ENCODE results near the gene EMSY.

The EMSY gene

GRCh38 chr11:76512851-76513653 is 68.2 kb downstream of the EMSY start:
- Histone ChIP-seq H3K27me3 (ENCODE audit: insufficient read depth, poor library complexity, severe bottlenecking) (no peaks in the 10 kb centered on the region), H3K4me1 (ENCODE audit: insufficient read depth, poor library complexity, severe bottlenecking) (no peaks in the 10 kb centered on the region), H3K36me3 (ENCODE audit: low read depth) (peaks cover 16% of the 10 kb centered on the region; the same call in 1 of the 2 replicates), H3K27ac (ENCODE audit: poor library complexity, severe bottlenecking) (no peak overlapping the region), H3K9me3 (ENCODE audit: severe bottlenecking) (no peaks in the 10 kb centered on the region), H3K4me3 (ENCODE audit: severe bottlenecking) (no peak overlapping the region)
- no peak for ATAC-seq (ENCODE audit: low read depth)
- peak; percentile 56 for TF ChIP-seq CTCF (IDR thresholded peaks at IDR 0.05; ENCODE audit: poor library complexity, severe bottlenecking)
- no peak for DNase-seq (ENCODE audit: low spot score)

- H3K9me3 ChIP-seq (ENCODE audit: severe bottlenecking): no peaks in the 10 kb centered on the region
- no peak for ATAC-seq (ENCODE audit: low read depth)
- no peak for DNase-seq (ENCODE audit: low spot score)
- H3K36me3 ChIP-seq (ENCODE audit: low read depth): peaks cover 16% of the 10 kb centered on the region; the same call in 1 of the 2 replicates
- TF ChIP-seq CTCF (IDR thresholded peaks at IDR 0.05; ENCODE audit: poor library complexity, severe bottlenecking): no peak
- no peaks in the 10 kb centered on the region for H3K4me1 ChIP-seq (ENCODE audit: insufficient read depth, poor library complexity, severe bottlenecking)
- no peak overlapping the region for H3K4me3 ChIP-seq (ENCODE audit: severe bottlenecking)
- no peak overlapping the region for H3K27ac ChIP-seq (ENCODE audit: poor library complexity, severe bottlenecking)
- H3K27me3 ChIP-seq (ENCODE audit: insufficient read depth, poor library complexity, severe bottlenecking): no peaks in the 10 kb centered on the region
Measured at GRCh38 chr11:76513654-76514034, 68.8 kb downstream of the EMSY start.

- ATAC-seq (ENCODE audit: low read depth) (no peak), DNase-seq (ENCODE audit: low spot score) (no peak)
- Histone ChIP-seq H3K4me3 (ENCODE audit: severe bottlenecking) (no peak overlapping the region), H3K36me3 (ENCODE audit: low read depth) (peaks cover 23% of the 10 kb centered on the region), H3K27me3 (ENCODE audit: insufficient read depth, poor library complexity, severe bottlenecking) (no peaks in the 10 kb centered on the region), H3K9me3 (ENCODE audit: severe bottlenecking) (no peaks in the 10 kb centered on the region), H3K27ac (ENCODE audit: poor library complexity, severe bottlenecking) (no peak overlapping the region), H3K4me1 (ENCODE audit: insufficient read depth, poor library complexity, severe bottlenecking) (no peaks in the 10 kb centered on the region)
- TF ChIP-seq CTCF (IDR thresholded peaks at IDR 0.05; ENCODE audit: poor library complexity, severe bottlenecking): no peak
Measured at GRCh38 chr11:76515494-76515893, 70.7 kb downstream of the EMSY start.

- no peak for ATAC-seq (ENCODE audit: low read depth)
- DNase-seq (ENCODE audit: low spot score): no peak
- no peaks in the 10 kb centered on the region for H3K9me3 ChIP-seq (ENCODE audit: severe bottlenecking)
- no peak overlapping the region for H3K4me3 ChIP-seq (ENCODE audit: severe bottlenecking)
- TF ChIP-seq CTCF (IDR thresholded peaks at IDR 0.05; ENCODE audit: poor library complexity, severe bottlenecking): no peak
- H3K27ac ChIP-seq (ENCODE audit: poor library complexity, severe bottlenecking): no peak overlapping the region
- H3K36me3 ChIP-seq (ENCODE audit: low read depth): peaks cover 52% of the 10 kb centered on the region
- no peaks in the 10 kb centered on the region for H3K27me3 ChIP-seq (ENCODE audit: insufficient read depth, poor library complexity, severe bottlenecking)
- peaks cover 16% of the 10 kb centered on the region for H3K4me1 ChIP-seq (ENCODE audit: insufficient read depth, poor library complexity, severe bottlenecking)
Measured at GRCh38 chr11:76523147-76523546, 78.3 kb downstream of the EMSY start.

- Histone ChIP-seq H3K36me3 (ENCODE audit: low read depth) (peaks cover 60% of the 10 kb centered on the region), H3K27ac (ENCODE audit: poor library complexity, severe bottlenecking) (no peak overlapping the region), H3K4me3 (ENCODE audit: severe bottlenecking) (no peak overlapping the region), H3K9me3 (ENCODE audit: severe bottlenecking) (no peaks in the 10 kb centered on the region), H3K27me3 (ENCODE audit: insufficient read depth, poor library complexity, severe bottlenecking) (no peaks in the 10 kb centered on the region), H3K4me1 (ENCODE audit: insufficient read depth, poor library complexity, severe bottlenecking) (peaks cover 16% of the 10 kb centered on the region)
- TF ChIP-seq CTCF (IDR thresholded peaks at IDR 0.05; ENCODE audit: poor library complexity, severe bottlenecking): no peak
- DNase-seq (ENCODE audit: low spot score) (no peak), ATAC-seq (ENCODE audit: low read depth) (no peak)
Measured at GRCh38 chr11:76523786-76524436, 79.1 kb downstream of the EMSY start.

All from RWPE2 (cell line).